ENCODE measurements around the gene PCK2.

DNA sequence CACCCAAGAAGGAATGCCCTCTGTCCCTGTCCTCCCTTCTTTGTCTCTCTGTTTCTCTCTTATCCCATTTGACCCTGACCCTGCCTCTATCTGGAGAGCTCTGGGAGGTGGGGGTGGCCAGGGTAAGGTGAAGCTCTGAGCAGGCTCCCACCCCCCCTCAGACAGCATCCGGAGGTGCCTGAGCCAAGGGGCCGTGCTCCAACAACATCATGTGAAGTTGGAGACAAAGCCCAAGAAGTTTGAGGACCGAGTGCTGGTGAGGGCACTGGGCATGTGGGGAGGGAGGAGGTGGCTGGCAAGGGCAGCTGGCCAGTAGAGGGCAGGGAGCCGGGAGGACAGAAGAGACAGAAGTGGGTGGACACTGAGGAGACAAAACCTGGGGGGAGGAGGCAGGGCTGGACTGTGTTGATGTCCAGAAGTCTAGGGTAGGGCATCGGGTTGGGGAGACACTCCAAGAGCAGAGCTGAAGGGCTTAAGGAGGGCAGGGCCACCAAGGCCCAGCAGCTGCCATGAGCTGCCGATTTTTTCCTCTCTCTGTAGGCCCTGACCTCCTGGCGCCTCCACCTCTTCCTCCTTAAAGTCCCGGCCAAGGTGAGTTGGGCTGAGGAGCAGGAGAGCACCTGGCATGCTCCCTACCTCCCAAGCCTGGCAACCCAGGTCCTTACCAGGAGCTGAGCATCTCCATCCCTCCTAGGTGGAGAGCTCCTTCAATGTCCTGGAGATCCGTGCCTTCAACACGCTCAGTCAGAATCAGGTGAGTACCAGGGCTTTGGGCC is 40.4 kb upstream of the PCK2 start:
- TF ChIP-seq, protein P1, sequence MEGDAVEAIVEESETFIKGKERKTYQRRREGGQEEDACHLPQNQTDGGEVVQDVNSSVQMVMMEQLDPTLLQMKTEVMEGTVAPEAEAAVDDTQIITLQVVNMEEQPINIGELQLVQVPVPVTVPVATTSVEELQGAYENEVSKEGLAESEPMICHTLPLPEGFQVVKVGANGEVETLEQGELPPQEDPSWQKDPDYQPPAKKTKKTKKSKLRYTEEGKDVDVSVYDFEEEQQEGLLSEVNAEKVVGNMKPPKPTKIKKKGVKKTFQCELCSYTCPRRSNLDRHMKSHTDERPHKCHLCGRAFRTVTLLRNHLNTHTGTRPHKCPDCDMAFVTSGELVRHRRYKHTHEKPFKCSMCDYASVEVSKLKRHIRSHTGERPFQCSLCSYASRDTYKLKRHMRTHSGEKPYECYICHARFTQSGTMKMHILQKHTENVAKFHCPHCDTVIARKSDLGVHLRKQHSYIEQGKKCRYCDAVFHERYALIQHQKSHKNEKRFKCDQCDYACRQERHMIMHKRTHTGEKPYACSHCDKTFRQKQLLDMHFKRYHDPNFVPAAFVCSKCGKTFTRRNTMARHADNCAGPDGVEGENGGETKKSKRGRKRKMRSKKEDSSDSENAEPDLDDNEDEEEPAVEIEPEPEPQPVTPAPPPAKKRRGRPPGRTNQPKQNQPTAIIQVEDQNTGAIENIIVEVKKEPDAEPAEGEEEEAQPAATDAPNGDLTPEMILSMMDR (IDR thresholded peaks at IDR 0.05), result no peak
- TF ChIP-seq POLR2A (IDR thresholded peaks at IDR 0.05), result no peak

Measured in testis (tissue), 2 donors.